Activated naive CD8-positive, alpha-beta T cell treated with anti-CD3 and anti-CD28 coated beads, Interleukin-2, amount 10 ng/mL, durations not matched to agents 7 days and 5 days (primary cell): ENCODE data around the gene P2RX2. TPM values are rescaled to one million over a fixed set of nuclear protein-coding genes. Genes with fewer than 3 reads are reported as not detected.
A peak's percentile ranks its signal among the peaks of the same experiment; 100 is the strongest.

Experiments
- ATAC-seq: fragments of 150-1000 bp; cut with Tn5 transposase; one replicate; pipeline ENCODE4 v1.10.0; 2021; ENCODE audit warnings: low read depth, moderate library complexity
- POLR2A ChIA-PET: fragments of 350-600 bp; sonication (Branson Sonifier 250); formaldehyde crosslinking; loops from one replicate; lab custom pipeline; 2021; ENCODE audit warnings: antibody characterized with exemption; lab: Charles Lee
- DNase-seq: peaks from one replicate; pipeline ENCODE4 v3.0.0; 2021
- H3K27ac Mint-ChIP-seq: one replicate; pipeline ENCODE4 v1.8.0; 2022; ENCODE audit warnings: mild to moderate bottlenecking, mixed read lengths
- H3K27me3 Mint-ChIP-seq: one replicate; pipeline ENCODE4 v1.8.0; 2022; ENCODE audit warnings: mild to moderate bottlenecking, moderate library complexity, mixed read lengths
- H3K36me3 Mint-ChIP-seq: one replicate; pipeline ENCODE4 v1.8.0; 2021; ENCODE audit warnings: mild to moderate bottlenecking, mixed read lengths
- H3K4me1 Mint-ChIP-seq: one replicate; pipeline ENCODE4 v1.8.0; 2021; ENCODE audit warnings: mixed read lengths
- H3K4me3 Mint-ChIP-seq: one replicate; pipeline ENCODE4 v1.8.0; 2022; ENCODE audit warnings: mild to moderate bottlenecking, moderate library complexity, mixed read lengths
- H3K9me3 Mint-ChIP-seq: one replicate; pipeline ENCODE4 v1.8.0; 2021; ENCODE audit warnings: mixed read lengths
- total RNA-seq, 2 experiments: library from RNA; stranded (reverse); gene quantifications; one replicate each; pipeline ENCODE4 v1.2.3, GENCODE V29; 2021

Gene P2RX2
- total RNA-seq, 2 experiments from 2014 or later = not detected

GRCh38 chr12:132601171-132601883 is 17.2 kb upstream of the P2RX2 start:
- Mint-ChIP-seq H3K27me3 (peaks cover 66% of the 10 kb centered on the region), H3K4me3 (peak overlapping the region; percentile 78), H3K27ac (no peak overlapping the region), H3K4me1 (peaks cover 20% of the 10 kb centered on the region), H3K36me3 (no peaks in the 10 kb centered on the region), H3K9me3 (no peaks in the 10 kb centered on the region)
- ATAC-seq = no peak
- POLR2A ChIA-PET = interaction anchor here (1.1 to 1.2 kb wide), 2 partner anchors 10 to 13 kb away, joined by 3 read pairs; no protein-coding TSS in a partner anchor
- DNase-seq = no peak

- Mint-ChIP-seq H3K36me3 (no peaks in the 10 kb centered on the region), H3K4me3 (no peak overlapping the region), H3K9me3 (no peaks in the 10 kb centered on the region), H3K27me3 (peaks cover 65% of the 10 kb centered on the region), H3K27ac (no peak overlapping the region), H3K4me1 (peaks cover 17% of the 10 kb centered on the region)
- ATAC-seq = no peak
- POLR2A ChIA-PET = no interaction called here
- DNase-seq = no peak
Measured at GRCh38 chr12:132602572-132603239, 15.9 kb upstream of the P2RX2 start.

- Mint-ChIP-seq H3K9me3 (no peaks in the 10 kb centered on the region), H3K4me1 (peaks cover 20% of the 10 kb centered on the region), H3K36me3 (no peaks in the 10 kb centered on the region), H3K27me3 (peaks cover 68% of the 10 kb centered on the region), H3K4me3 (no peak overlapping the region), H3K27ac (no peak overlapping the region)
- no peak for DNase-seq
- ATAC-seq = no peak
- POLR2A ChIA-PET = no interaction called here
Measured at GRCh38 chr12:132603240-132604150, 15.1 kb upstream of the P2RX2 start.

- no peak for DNase-seq
- peak; percentile 12 for ATAC-seq
- Mint-ChIP-seq H3K27me3 (peaks cover 67% of the 10 kb centered on the region), H3K9me3 (no peaks in the 10 kb centered on the region), H3K4me1 (peaks cover 16% of the 10 kb centered on the region), H3K36me3 (no peaks in the 10 kb centered on the region), H3K27ac (no peak overlapping the region), H3K4me3 (no peak overlapping the region)
- POLR2A ChIA-PET = no interaction called here
Measured at GRCh38 chr12:132604151-132604618, 14.4 kb upstream of the P2RX2 start.

GRCh38 chr12:132604668-132605441 is 13.7 kb upstream of the P2RX2 start:
- Mint-ChIP-seq H3K9me3 (no peaks in the 10 kb centered on the region), H3K4me1 (peaks cover 16% of the 10 kb centered on the region), H3K27me3 (peaks cover 68% of the 10 kb centered on the region), H3K4me3 (no peak overlapping the region), H3K27ac (no peak overlapping the region), H3K36me3 (no peaks in the 10 kb centered on the region)
- POLR2A ChIA-PET = no interaction called here
- ATAC-seq (no peak), DNase-seq (no peak)

GRCh38 chr12:132605892-132606291 is 12.7 kb upstream of the P2RX2 start:
- no peak overlapping the region for H3K27ac Mint-ChIP-seq
- H3K27me3 Mint-ChIP-seq = peaks cover 67% of the 10 kb centered on the region
- DNase-seq = no peak
- no peaks in the 10 kb centered on the region for H3K36me3 Mint-ChIP-seq
- POLR2A ChIA-PET = no interaction called here
- ATAC-seq = no peak
- no peak overlapping the region for H3K4me3 Mint-ChIP-seq
- H3K9me3 Mint-ChIP-seq = no peaks in the 10 kb centered on the region
- H3K4me1 Mint-ChIP-seq = peaks cover 11% of the 10 kb centered on the region

GRCh38 chr12:132606466-132606865 is 12.1 kb upstream of the P2RX2 start:
- no peak overlapping the region for H3K4me3 Mint-ChIP-seq
- peaks cover 63% of the 10 kb centered on the region for H3K27me3 Mint-ChIP-seq
- POLR2A ChIA-PET = no interaction called here
- ATAC-seq (no peak), DNase-seq (no peak)
- H3K4me1 Mint-ChIP-seq = peaks cover 9% of the 10 kb centered on the region
- H3K9me3 Mint-ChIP-seq = no peaks in the 10 kb centered on the region
- H3K36me3 Mint-ChIP-seq = no peaks in the 10 kb centered on the region
- no peak overlapping the region for H3K27ac Mint-ChIP-seq

- POLR2A ChIA-PET = no interaction called here
- no peaks in the 10 kb centered on the region for H3K9me3 Mint-ChIP-seq
- no peak overlapping the region for H3K27ac Mint-ChIP-seq
- ATAC-seq = no peak
- no peaks in the 10 kb centered on the region for H3K36me3 Mint-ChIP-seq
- H3K27me3 Mint-ChIP-seq = peaks cover 61% of the 10 kb centered on the region
- peaks cover 9% of the 10 kb centered on the region for H3K4me1 Mint-ChIP-seq
- no peak for DNase-seq
- H3K4me3 Mint-ChIP-seq = no peak overlapping the region
Measured at GRCh38 chr12:132606927-132607326, 11.6 kb upstream of the P2RX2 start.

GRCh38 chr12:132608231-132609171 is 10.1 kb upstream of the P2RX2 start:
- Mint-ChIP-seq H3K27me3 (peaks cover 60% of the 10 kb centered on the region), H3K4me1 (peaks cover 6% of the 10 kb centered on the region), H3K27ac (peak overlapping the region; percentile 23), H3K4me3 (no peak overlapping the region), H3K36me3 (no peaks in the 10 kb centered on the region), H3K9me3 (no peaks in the 10 kb centered on the region)
- POLR2A ChIA-PET = no interaction called here
- DNase-seq (no peak), ATAC-seq (no peak)

- H3K4me3 Mint-ChIP-seq = peak within 1 kb of the TSS; percentile 64
- peaks cover 56% of the 10 kb centered on the region for H3K27me3 Mint-ChIP-seq
- H3K4me1 Mint-ChIP-seq = peaks cover 8% of the 10 kb centered on the region
- no peaks in the 10 kb centered on the region for H3K9me3 Mint-ChIP-seq
- no peaks in the 10 kb centered on the region for H3K36me3 Mint-ChIP-seq
- DNase-seq (no peak), ATAC-seq (no peak)
- POLR2A ChIA-PET = no interaction called here
- H3K27ac Mint-ChIP-seq = no peak within 1 kb of the TSS
Measured at GRCh38 chr12:132610051-132610759, 8.4 kb upstream of the P2RX2 start, which contains the start of gene LRCOL1. TSS of gene LRCOL1 (minus strand) at chr12:132610582. CDS start at chr12:132606251, 4,331 bp downstream.

- H3K4me3 Mint-ChIP-seq = no peak overlapping the region
- no peaks in the 10 kb centered on the region for H3K36me3 Mint-ChIP-seq
- H3K9me3 Mint-ChIP-seq = no peaks in the 10 kb centered on the region
- peaks cover 8% of the 10 kb centered on the region for H3K4me1 Mint-ChIP-seq
- H3K27ac Mint-ChIP-seq = no peak overlapping the region
- ATAC-seq = no peak
- POLR2A ChIA-PET = interaction anchor here (1.0 kb wide), 1 partner anchor 10 kb away, joined by 3 read pairs; no protein-coding TSS in a partner anchor
- DNase-seq = no peak
- peaks cover 55% of the 10 kb centered on the region for H3K27me3 Mint-ChIP-seq
Measured at GRCh38 chr12:132610866-132611602, 7.5 kb upstream of the P2RX2 start.
